Stomach smooth muscle (tissue), 2 donors: ENCODE measurements around the gene PYDC1.
"Not testable (repeated sequence)": the region's sequence is repeated elsewhere in the genome, so short reads cannot be mapped to it uniquely, and the experiment has no call there.

ENCODE experiments used
- H3K27ac ChIP-seq: one replicate; pipeline ENCODE4 v1.7.0; 2013; ENCODE audit warnings: mild to moderate bottlenecking, low read length, inconsistent platforms
- H3K27me3 ChIP-seq, 2 donors: one replicate each; pipeline ENCODE4 v1.7.0; 2013; ENCODE audit warnings: low read length in 2 of 2; ENCODE audit not compliant: insufficient read depth in 2 of 2, control insufficient read depth in 1 of 2
- H3K36me3 ChIP-seq, 2 donors: one replicate each; pipeline ENCODE4 v1.7.0; 2013; ENCODE audit warnings: low read length in 2 of 2; ENCODE audit not compliant: control insufficient read depth in 2 of 2, insufficient read depth in 2 of 2
- H3K4me1 ChIP-seq: one replicate; pipeline ENCODE4 v1.7.0; 2013; ENCODE audit warnings: low read length; ENCODE audit not compliant: control insufficient read depth, insufficient read depth
- H3K4me3 ChIP-seq, 2 donors: one replicate each; pipeline ENCODE4 v1.7.0; 2013; ENCODE audit warnings: low read length in 2 of 2
- H3K9ac ChIP-seq, 2 donors: one replicate each; pipeline ENCODE4 v1.7.0; 2013; ENCODE audit warnings: low read length in 2 of 2, mild to moderate bottlenecking in 1 of 2
- H3K9me3 ChIP-seq, 2 donors: one replicate each; pipeline ENCODE4 v1.7.0; 2013; ENCODE audit warnings: low read length in 2 of 2; ENCODE audit not compliant: control insufficient read depth in 2 of 2
- donor health status: healthy.
- donor health status: Pancreatic carcinoma.

PYDC1 gene

GRCh38 chr16:31186176-31186575, 30.8 kb downstream of the PYDC1 start:
- H3K9me3 ChIP-seq, result no peaks in the 10 kb centered on the region

DNA sequence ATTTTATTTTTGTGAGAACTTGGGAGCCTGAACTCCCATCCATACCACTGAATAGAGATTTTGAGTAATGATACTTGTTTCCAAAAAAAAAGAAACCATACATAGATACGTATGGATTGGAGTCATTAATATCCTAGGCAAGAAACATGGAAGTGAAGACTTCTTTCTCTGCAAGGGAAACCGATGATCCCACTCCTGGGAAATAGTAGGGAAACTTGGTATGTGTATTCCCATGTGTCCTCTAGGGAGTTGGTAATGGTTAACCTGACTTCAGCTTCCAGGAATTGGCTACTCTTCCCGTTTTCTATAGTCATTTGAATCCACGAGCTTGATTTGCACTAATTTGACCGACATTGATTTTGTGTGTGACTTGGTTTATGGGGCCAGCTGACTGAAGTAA, 31.6 kb downstream of the PYDC1 start:
- Histone ChIP-seq H3K27me3 (no peaks in the 10 kb centered on the region), H3K4me3 (no peak overlapping the region), H3K9ac (no peak overlapping the region), H3K9me3 (no peaks in the 10 kb centered on the region), H3K27ac (no peak overlapping the region), H3K4me1 (peaks cover 27% of the 10 kb centered on the region), H3K36me3 (peaks cover 67 to 68% of the 10 kb centered on the region in 2 donors)

More at GRCh38 chr16:31186176-31186575, 30.8 kb downstream of the PYDC1 start:
- Histone ChIP-seq H3K27ac (no peak overlapping the region), H3K4me1 (peaks cover 26% of the 10 kb centered on the region), H3K4me3 (no peak overlapping the region), H3K36me3 (peaks cover 75 to 76% of the 10 kb centered on the region in 2 donors), H3K9ac (no peak overlapping the region), H3K27me3 (no peaks in the 10 kb centered on the region)

GRCh38 chr16:31184888-31185287, 32.0 kb downstream of the PYDC1 start:
- Histone ChIP-seq H3K27me3 (no peaks in the 10 kb centered on the region), H3K4me3 (no peak overlapping the region), H3K27ac (no peak overlapping the region), H3K4me1 (peaks cover 27% of the 10 kb centered on the region), H3K36me3 (peaks cover 63 to 64% of the 10 kb centered on the region in 2 donors), H3K9me3 (no peaks in the 10 kb centered on the region), H3K9ac (no peak overlapping the region)

GRCh38 chr16:31183432-31184428, 33.2 kb downstream of the PYDC1 start:
- peaks cover 33% of the 10 kb centered on the region for H3K4me1 ChIP-seq
- H3K36me3 ChIP-seq, result peaks cover 51 to 52% of the 10 kb centered on the region in 2 donors
- no peaks in the 10 kb centered on the region for H3K27me3 ChIP-seq
- no peak overlapping the region for H3K4me3 ChIP-seq
- H3K27ac ChIP-seq, result no peak overlapping the region
- H3K9ac ChIP-seq, result no peak overlapping the region
- no peaks in the 10 kb centered on the region for H3K9me3 ChIP-seq

GRCh38 chr16:31182391-31182790, 34.5 kb downstream of the PYDC1 start:
- Histone ChIP-seq H3K27ac (no peak overlapping the region), H3K9me3 (no peaks in the 10 kb centered on the region), H3K27me3 (no peaks in the 10 kb centered on the region), H3K4me3 (peak overlapping the region; percentile 92), H3K9ac (peak overlapping the region; percentile 39 to 58), H3K36me3 (peaks cover 38 to 41% of the 10 kb centered on the region in 2 donors), H3K4me1 (peaks cover 36% of the 10 kb centered on the region)

DNA sequence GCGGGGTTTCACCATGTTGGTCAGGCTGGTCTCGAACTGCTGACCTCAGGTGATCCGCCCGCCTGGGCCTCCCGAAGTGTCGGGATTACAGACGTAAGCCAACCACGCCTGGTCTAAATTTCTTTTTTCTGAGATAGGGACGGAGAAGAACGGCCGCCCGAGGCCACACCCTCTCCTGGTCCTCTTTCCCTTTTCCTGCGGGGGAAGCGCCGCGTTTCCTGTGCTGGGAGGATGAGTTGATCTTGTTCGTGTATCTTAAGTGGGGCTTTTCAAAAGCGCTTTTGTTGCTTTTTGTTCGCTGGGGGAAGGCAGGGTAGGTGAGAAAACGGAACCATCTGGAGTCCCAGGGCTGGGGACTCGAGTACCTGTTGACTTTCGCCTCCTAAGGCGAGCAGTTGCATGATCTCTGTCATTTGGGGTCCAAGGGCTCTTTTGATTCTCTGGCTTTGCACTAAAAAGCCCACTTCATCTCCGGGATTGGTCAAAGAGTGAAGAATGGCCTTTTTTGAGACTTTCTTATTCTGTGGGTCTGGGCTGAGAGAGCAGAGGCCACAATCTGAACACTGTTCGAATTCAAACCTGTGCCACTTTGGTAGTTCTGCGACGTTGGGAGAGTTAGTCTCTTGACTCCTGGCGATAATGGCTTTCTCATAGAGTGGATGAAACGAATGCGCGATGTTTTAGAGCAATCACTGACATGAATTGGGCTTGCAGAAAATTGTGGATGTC, 35.7 kb downstream of the PYDC1 start:
- Histone ChIP-seq H3K9ac (peak overlapping the region; percentile 92 to 96), H3K4me3 (peak overlapping the region; percentile 92), H3K36me3 (peaks cover 27 to 30% of the 10 kb centered on the region in 2 donors), H3K4me1 (peaks cover 36% of the 10 kb centered on the region), H3K27me3 (no peaks in the 10 kb centered on the region), H3K27ac (peak overlapping the region; percentile 93), H3K9me3 (no peaks in the 10 kb centered on the region)

GRCh38 chr16:31179747-31180459, 37.0 kb downstream of the PYDC1 start, which contains the start of gene FUS:
FUS (plus strand) TSS chr16:31180139; CDS start chr16:31180215, 76 bp downstream.
- peak within 1 kb of the TSS; percentile 92 to 96 for H3K9ac ChIP-seq
- H3K27ac ChIP-seq, result peak within 1 kb of the TSS; percentile 93
- peak within 1 kb of the TSS; percentile 92 for H3K4me3 ChIP-seq
- H3K36me3 ChIP-seq, result peaks cover 13 to 16% of the 10 kb centered on the region in 2 donors
- no peaks in the 10 kb centered on the region for H3K9me3 ChIP-seq
- peaks cover 36% of the 10 kb centered on the region for H3K4me1 ChIP-seq
- no peaks in the 10 kb centered on the region for H3K27me3 ChIP-seq

- peaks cover 36% of the 10 kb centered on the region for H3K4me1 ChIP-seq
- H3K4me3 ChIP-seq, result peak overlapping the region; percentile 92
Observed at GRCh38 chr16:31179219-31179746, 37.7 kb downstream of the PYDC1 start.

DNA sequence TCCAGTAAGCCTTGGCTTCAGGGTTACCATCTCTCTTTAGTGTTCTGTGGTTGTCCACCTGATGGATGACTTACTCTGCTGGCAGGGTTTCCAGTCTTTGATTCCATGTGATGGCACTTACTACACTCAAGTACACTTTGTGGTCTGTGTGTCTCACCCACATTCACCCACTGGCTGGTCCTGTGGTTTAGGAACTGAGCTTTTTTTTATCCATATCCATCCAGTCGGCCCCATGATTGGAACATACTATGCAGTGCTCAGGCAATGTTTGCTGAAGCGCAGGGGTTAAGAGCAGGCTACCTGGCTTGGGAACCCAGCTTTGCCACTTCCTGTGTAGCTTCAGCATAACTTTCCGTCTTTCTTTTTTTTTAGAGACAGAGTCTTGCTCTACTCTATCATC, 39.8 kb downstream of the PYDC1 start:
- H3K9me3 ChIP-seq, result no peaks in the 10 kb centered on the region
- no peaks in the 10 kb centered on the region for H3K27me3 ChIP-seq
- no peaks in the 10 kb centered on the region for H3K36me3 ChIP-seq
- no peak overlapping the region for H3K27ac ChIP-seq
- H3K4me1 ChIP-seq, result peaks cover 20% of the 10 kb centered on the region
- H3K4me3 ChIP-seq, result no peak overlapping the region
- H3K9ac ChIP-seq, result no peak overlapping the region

More at GRCh38 chr16:31179219-31179746, 37.7 kb downstream of the PYDC1 start:
- peak overlapping the region; percentile 92 to 96 for H3K9ac ChIP-seq
- H3K27me3 ChIP-seq, result no peaks in the 10 kb centered on the region
- H3K27ac ChIP-seq, result peak overlapping the region; percentile 93
- H3K9me3 ChIP-seq, result no peaks in the 10 kb centered on the region
- peaks cover 13 to 14% of the 10 kb centered on the region in 2 donors for H3K36me3 ChIP-seq

DNA sequence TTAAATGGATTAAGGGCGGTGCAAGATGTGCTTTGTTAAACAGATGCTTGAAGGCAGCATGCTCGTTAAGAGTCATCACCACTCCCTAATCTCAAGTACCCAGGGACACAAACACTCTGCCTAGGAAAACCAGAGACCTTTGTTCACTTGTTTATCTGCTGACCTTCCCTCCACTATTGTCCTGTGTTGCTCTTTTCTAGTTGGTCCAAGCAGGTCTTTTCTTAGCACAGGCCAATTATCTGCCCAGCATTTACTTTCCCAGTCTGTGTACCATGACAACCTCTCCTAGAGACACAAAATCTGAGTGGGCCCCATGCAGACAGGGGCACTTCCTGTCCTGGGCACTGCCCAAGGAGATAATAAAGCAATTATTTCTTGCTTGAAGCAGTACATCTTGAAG, 46.9 kb downstream of the PYDC1 start:
- H3K9me3 ChIP-seq, H3K27ac ChIP-seq, H3K4me3 ChIP-seq, H3K36me3 ChIP-seq, H3K9ac ChIP-seq, H3K27me3 ChIP-seq, H3K4me1 ChIP-seq: not testable (repeated sequence)
